Liver (tissue), 9 donors: ENCODE results near the gene C15orf39. TPM values are rescaled to one million over a fixed set of nuclear protein-coding genes. Genes with fewer than 3 reads are reported as not detected.

Experiments
- DNase-seq: peaks from one replicate; pipeline ENCODE4 v3.0.0-alpha.2; 2017; ENCODE audit warnings: low spot score
- H3K27ac ChIP-seq, 2 donors: one replicate each; pipeline ENCODE4 v1.7.0; 2013; ENCODE audit warnings: inconsistent platforms in 2 of 2, low read length in 2 of 2, control low read depth in 1 of 2, low read depth in 1 of 2, mild to moderate bottlenecking in 1 of 2
- H3K27me3 ChIP-seq, 4 donors: one replicate each; pipeline versions ENCODE4 v1.6.1 to v1.7.0; 2013; ENCODE audit warnings: low read length in 3 of 4, inconsistent platforms in 1 of 4, mild to moderate bottlenecking in 1 of 4, moderate library complexity in 1 of 4; ENCODE audit not compliant: control insufficient read depth in 4 of 4, insufficient read depth in 4 of 4
- H3K36me3 ChIP-seq, 4 donors: one replicate each; pipeline versions ENCODE4 v1.6.1 to v1.7.0; 2013; ENCODE audit warnings: low read length in 3 of 4, mild to moderate bottlenecking in 3 of 4, low read depth in 1 of 4, moderate library complexity in 1 of 4; ENCODE audit not compliant: control insufficient read depth in 4 of 4, insufficient read depth in 3 of 4
- H3K4me1 ChIP-seq, 4 donors: one replicate each; pipeline versions ENCODE4 v1.6.1 to v1.7.0; 2013; ENCODE audit warnings: low read length in 3 of 4, mild to moderate bottlenecking in 3 of 4, moderate library complexity in 1 of 4; ENCODE audit not compliant: control insufficient read depth in 4 of 4, insufficient read depth in 4 of 4
- H3K4me3 ChIP-seq, 3 donors: one replicate each; pipeline versions ENCODE4 v1.6.1 to v1.7.0; 2013; ENCODE audit warnings: low read length in 3 of 3, control low read depth in 1 of 3, low read depth in 1 of 3, mild to moderate bottlenecking in 1 of 3
- H3K9ac ChIP-seq, 2 donors: one replicate each; pipeline ENCODE4 v1.7.0; 2013; ENCODE audit warnings: low read length in 2 of 2, mild to moderate bottlenecking in 2 of 2, moderate library complexity in 2 of 2, control low read depth in 1 of 2, low read depth in 1 of 2
- H3K9me3 ChIP-seq, 4 donors: one replicate each; pipeline versions ENCODE4 v1.6.1 to v1.7.0; 2013; ENCODE audit warnings: low read length in 3 of 4; ENCODE audit not compliant: control insufficient read depth in 4 of 4
- ATF3 ChIP-seq: IDR thresholded peaks from 2 replicates; pipeline ENCODE4 v1.6.1; 2016; ENCODE audit warnings: antibody characterized with exemption
- EGR1 ChIP-seq, 2 donors: IDR thresholded peaks; 2 replicates each; pipeline ENCODE4 v1.6.1; 2016 to 2018; ENCODE audit warnings: antibody characterized with exemption in 2 of 2, low read depth in 2 of 2
- FOXA1 ChIP-seq: IDR thresholded peaks from 2 replicates; pipeline ENCODE4 v1.6.1; 2016; ENCODE audit warnings: antibody characterized with exemption
- FOXA2 ChIP-seq: IDR thresholded peaks from 2 replicates; pipeline ENCODE4 v1.6.1; 2016; ENCODE audit warnings: antibody characterized with exemption
- GABPA ChIP-seq, 2 donors: IDR thresholded peaks in 1 of 2; conservative IDR thresholded peaks in 1 of 2; 2 replicates each; pipeline ENCODE4 v1.6.1; 2016; ENCODE audit warnings: antibody characterized with exemption in 2 of 2, mild to moderate bottlenecking in 1 of 2, moderate library complexity in 1 of 2
- HNF4A ChIP-seq, 2 donors: conservative IDR thresholded peaks; 2 replicates each; pipeline ENCODE4 v1.6.1; 2016; ENCODE audit warnings: antibody characterized with exemption in 2 of 2, mild to moderate bottlenecking in 2 of 2
- HNF4G ChIP-seq: IDR thresholded peaks from 2 replicates; pipeline ENCODE4 v1.6.1; 2016; ENCODE audit warnings: antibody characterized with exemption
- MAX ChIP-seq: IDR thresholded peaks from 2 replicates; pipeline ENCODE4 v1.6.1; 2016; ENCODE audit warnings: antibody characterized with exemption
- NR2F2 ChIP-seq: IDR thresholded peaks from 2 replicates; pipeline ENCODE4 v1.6.1; 2016; ENCODE audit warnings: antibody characterized with exemption
- RAD21 ChIP-seq, 2 donors: IDR thresholded peaks; 2 replicates each; pipeline ENCODE4 v1.6.1; 2016; ENCODE audit warnings: antibody characterized with exemption in 2 of 2, mild to moderate bottlenecking in 2 of 2
- RXRA ChIP-seq, 2 donors: IDR thresholded peaks; 2 replicates each; pipeline ENCODE4 v1.6.1; 2017 to 2018; ENCODE audit warnings: antibody characterized with exemption in 2 of 2, mild to moderate bottlenecking in 1 of 2
- SP1 ChIP-seq: IDR thresholded peaks from 2 replicates; pipeline ENCODE4 v1.6.1; 2018; ENCODE audit warnings: antibody characterized with exemption, mild to moderate bottlenecking
- TAF1 ChIP-seq: conservative IDR thresholded peaks from 2 replicates; pipeline ENCODE4 v1.6.1; 2016; ENCODE audit warnings: antibody characterized with exemption, mild to moderate bottlenecking
- YY1 ChIP-seq: IDR thresholded peaks from 2 replicates; pipeline ENCODE4 v1.6.1; 2016; ENCODE audit warnings: antibody characterized with exemption, mild to moderate bottlenecking
- WGBS: extraction: QIAGEN DNeasy Blood & Tissue Kit; methylation state at CpG from one replicate; pipeline ENCODE4 v1.1.7; 2013; 5-methylcytosine and 5-hydroxymethylcytosine counted together
- polyA plus RNA-seq, 2 donors: library from polyadenylated mRNA; stranded (reverse) in 1 of 2; unstranded in 1 of 2; fragments of 200-250 nt in 1 of 2; fragments of >200 nt in 1 of 2; fragmentation: Nextera tagmentation in 1 of 2; extraction: Ambion mirVana in 1 of 2; gene quantifications; one replicate each; pipeline versions ENCODE4 v1.2.1 to v1.2.3, GENCODE V29; 2013 to 2015
- total RNA-seq, 2 donors: library from RNA; depleted of rRNA; stranded (reverse); fragments of >200 nt; gene quantifications; one replicate each; pipeline ENCODE4 v1.2.3, GENCODE V29; 2014
- TF ChIP-seq, protein P1 (sequence below): fragments of 150-350 bp; IDR thresholded peaks from 2 replicates; pipeline ENCODE4 v1.5.1; 2017; ENCODE audit warnings: improper control_type of control experiment, low read depth, low read length; ENCODE audit not compliant: missing input control
- TF ChIP-seq, protein P2 (sequence below): IDR thresholded peaks from 2 replicates; pipeline ENCODE4 v1.6.1; 2016; ENCODE audit warnings: antibody characterized with exemption
- donor health status: healthy.
- donor health status: healthy.
- donor health status: healthy.
- donor health status: healthy.
- donor health status: healthy.

C15orf39 gene
- total and polyA plus RNA-seq, 4 donors = 1.2 to 4.0 (median 3.0) TPM

DNA sequence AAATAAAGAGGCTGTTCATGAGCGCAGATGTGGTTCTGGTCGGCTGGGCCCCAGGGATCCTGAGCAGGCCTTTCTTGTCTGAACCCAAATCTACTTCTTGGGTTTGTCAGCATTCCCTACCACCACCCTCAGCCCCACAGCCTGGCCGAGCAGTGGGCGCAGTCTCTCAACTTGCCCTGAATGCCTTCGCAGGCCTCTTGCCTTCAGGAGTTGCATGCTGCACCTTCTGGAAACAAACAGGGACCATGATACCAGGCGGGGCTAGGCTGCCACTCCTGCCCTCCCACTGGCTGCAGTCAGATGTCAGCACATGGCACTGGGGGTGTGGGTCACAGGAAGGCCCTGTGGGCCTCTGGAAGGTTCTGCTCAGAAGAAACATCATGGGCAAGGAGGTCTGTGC is 13.2 kb upstream of the C15orf39 start (continued):
- TF ChIP-seq SP1 (no peak), GABPA (IDR thresholded peaks at IDR 0.05 in 1 of 2, conservative IDR thresholded peaks at IDR 0.05 in 1 of 2) (no peak), FOXA2 (no peak), EGR1 (IDR thresholded peaks at IDR 0.05; ENCODE audit: low read depth in 2 of 2) (no peak), FOXA1 (no peak), ATF3 (no peak), NR2F2 (no peak), RXRA (IDR thresholded peaks at IDR 0.05) (no peak), YY1 (no peak)

DNA sequence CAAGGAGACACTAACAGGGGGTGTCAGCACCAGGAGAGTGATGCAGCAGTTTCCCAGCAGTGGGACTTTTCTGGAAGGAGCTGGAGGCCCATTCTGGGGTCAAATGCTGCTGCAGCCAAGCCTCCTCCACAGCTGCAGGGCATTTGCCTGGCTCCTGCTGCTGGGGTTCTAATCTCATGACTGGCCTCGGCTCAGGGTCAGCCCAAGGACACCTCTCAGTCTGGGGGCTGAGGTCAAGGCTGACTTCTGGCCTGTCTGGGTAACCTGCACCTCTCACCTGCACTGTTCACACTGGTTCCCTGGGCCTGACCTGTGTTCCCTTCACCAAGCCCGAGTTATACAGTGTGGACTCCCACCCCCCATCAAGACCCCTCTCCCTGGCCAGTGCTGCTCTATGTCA is 10.4 kb upstream of the C15orf39 start:
- Histone ChIP-seq H3K36me3 (no peaks in the 10 kb centered on the region), H3K9ac (no peak overlapping the region), H3K4me1 (no peaks in the 10 kb centered on the region), H3K27me3 (no peaks in the 10 kb centered on the region), H3K27ac (no peak overlapping the region), H3K4me3 (no peak overlapping the region), H3K9me3 (no peaks in the 10 kb centered on the region)
- no peak for DNase-seq
- WGBS = 89% methylated on average over 2 of the region's 2 CpGs
- TF ChIP-seq, protein P1, sequence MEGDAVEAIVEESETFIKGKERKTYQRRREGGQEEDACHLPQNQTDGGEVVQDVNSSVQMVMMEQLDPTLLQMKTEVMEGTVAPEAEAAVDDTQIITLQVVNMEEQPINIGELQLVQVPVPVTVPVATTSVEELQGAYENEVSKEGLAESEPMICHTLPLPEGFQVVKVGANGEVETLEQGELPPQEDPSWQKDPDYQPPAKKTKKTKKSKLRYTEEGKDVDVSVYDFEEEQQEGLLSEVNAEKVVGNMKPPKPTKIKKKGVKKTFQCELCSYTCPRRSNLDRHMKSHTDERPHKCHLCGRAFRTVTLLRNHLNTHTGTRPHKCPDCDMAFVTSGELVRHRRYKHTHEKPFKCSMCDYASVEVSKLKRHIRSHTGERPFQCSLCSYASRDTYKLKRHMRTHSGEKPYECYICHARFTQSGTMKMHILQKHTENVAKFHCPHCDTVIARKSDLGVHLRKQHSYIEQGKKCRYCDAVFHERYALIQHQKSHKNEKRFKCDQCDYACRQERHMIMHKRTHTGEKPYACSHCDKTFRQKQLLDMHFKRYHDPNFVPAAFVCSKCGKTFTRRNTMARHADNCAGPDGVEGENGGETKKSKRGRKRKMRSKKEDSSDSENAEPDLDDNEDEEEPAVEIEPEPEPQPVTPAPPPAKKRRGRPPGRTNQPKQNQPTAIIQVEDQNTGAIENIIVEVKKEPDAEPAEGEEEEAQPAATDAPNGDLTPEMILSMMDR = no peak
- TF ChIP-seq TAF1 (no peak), FOXA1 (no peak), MAX (no peak)

DNA sequence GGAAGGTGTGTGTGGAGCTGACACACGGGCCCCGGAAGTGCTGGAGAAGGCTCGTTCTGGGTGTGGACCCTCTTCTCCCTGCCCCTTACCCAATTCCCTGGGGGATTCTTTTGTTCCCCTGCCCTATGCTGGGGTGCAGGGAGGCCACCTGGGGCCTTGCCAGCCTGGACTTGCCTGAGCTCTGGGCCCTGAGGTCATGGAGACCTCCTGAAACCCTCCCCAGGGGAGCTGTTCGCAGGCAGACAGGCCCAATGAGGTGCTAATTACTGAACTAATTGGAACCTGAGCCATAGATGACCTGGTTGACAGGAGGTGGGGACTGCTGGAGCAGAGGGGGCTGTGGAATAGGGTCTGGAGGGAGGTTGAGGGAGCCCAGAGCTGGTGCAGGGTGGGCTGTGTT is 9.4 kb upstream of the C15orf39 start:
- no peak overlapping the region for H3K4me3 ChIP-seq
- 95% methylated on average over 4 of the region's 4 CpGs for WGBS
- H3K36me3 ChIP-seq = no peaks in the 10 kb centered on the region
- no peaks in the 10 kb centered on the region for H3K9me3 ChIP-seq
- H3K4me1 ChIP-seq = no peaks in the 10 kb centered on the region
- no peaks in the 10 kb centered on the region for H3K27me3 ChIP-seq
- H3K9ac ChIP-seq = no peak overlapping the region
- TF ChIP-seq FOXA1 (no peak), YY1 (no peak), HNF4A (conservative IDR thresholded peaks at IDR 0.05) (no peak), HNF4G (no peak), GABPA (IDR thresholded peaks at IDR 0.05 in 1 of 2, conservative IDR thresholded peaks at IDR 0.05 in 1 of 2) (no peak), RAD21 (IDR thresholded peaks at IDR 0.05) (no peak), TAF1 (no peak), EGR1 (IDR thresholded peaks at IDR 0.05; ENCODE audit: low read depth in 2 of 2) (no peak), MAX (no peak), SP1 (no peak), NR2F2 (no peak)
- TF ChIP-seq, protein P1 = no peak
- TF ChIP-seq, protein P2, sequence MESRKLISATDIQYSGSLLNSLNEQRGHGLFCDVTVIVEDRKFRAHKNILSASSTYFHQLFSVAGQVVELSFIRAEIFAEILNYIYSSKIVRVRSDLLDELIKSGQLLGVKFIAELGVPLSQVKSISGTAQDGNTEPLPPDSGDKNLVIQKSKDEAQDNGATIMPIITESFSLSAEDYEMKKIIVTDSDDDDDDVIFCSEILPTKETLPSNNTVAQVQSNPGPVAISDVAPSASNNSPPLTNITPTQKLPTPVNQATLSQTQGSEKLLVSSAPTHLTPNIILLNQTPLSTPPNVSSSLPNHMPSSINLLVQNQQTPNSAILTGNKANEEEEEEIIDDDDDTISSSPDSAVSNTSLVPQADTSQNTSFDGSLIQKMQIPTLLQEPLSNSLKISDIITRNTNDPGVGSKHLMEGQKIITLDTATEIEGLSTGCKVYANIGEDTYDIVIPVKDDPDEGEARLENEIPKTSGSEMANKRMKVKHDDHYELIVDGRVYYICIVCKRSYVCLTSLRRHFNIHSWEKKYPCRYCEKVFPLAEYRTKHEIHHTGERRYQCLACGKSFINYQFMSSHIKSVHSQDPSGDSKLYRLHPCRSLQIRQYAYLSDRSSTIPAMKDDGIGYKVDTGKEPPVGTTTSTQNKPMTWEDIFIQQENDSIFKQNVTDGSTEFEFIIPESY = no peak
- DNase-seq = no peak
- H3K27ac ChIP-seq = no peak overlapping the region
